Fibroblast of the aortic adventitia (primary cell): Measurements from ENCODE around the gene PEAK3. TPM values are rescaled to one million over a fixed set of nuclear protein-coding genes. Genes with fewer than 3 reads are reported as not detected.

Experiments used
- DNase-seq: peaks from one replicate; pipeline ENCODE4 v3.0.0-alpha.2; 2010; ENCODE audit warnings: low read depth
- H3K4me3 ChIP-seq: 2 replicates; pipeline ENCODE4 v1.5.1; 2011; ENCODE audit warnings: low read depth, mild to moderate bottlenecking, control low read depth, low read length, moderate library complexity
- total RNA-seq: library from RNA; depleted of rRNA; stranded (reverse); fragments of >200 nt; gene quantifications from 2 replicates; pipeline ENCODE4 v1.2.3, GENCODE V29; 2012; ENCODE audit warnings: low replicate concordance
- TF ChIP-seq, protein P1 (sequence below): IDR thresholded peaks from 2 replicates; pipeline ENCODE4 v1.5.1; 2011; ENCODE audit warnings: mild to moderate bottlenecking, low read length, control low read depth, inconsistent platforms; ENCODE audit not compliant: insufficient read depth

Gene PEAK3
- total RNA-seq, 1 donor: not detected

DNA sequence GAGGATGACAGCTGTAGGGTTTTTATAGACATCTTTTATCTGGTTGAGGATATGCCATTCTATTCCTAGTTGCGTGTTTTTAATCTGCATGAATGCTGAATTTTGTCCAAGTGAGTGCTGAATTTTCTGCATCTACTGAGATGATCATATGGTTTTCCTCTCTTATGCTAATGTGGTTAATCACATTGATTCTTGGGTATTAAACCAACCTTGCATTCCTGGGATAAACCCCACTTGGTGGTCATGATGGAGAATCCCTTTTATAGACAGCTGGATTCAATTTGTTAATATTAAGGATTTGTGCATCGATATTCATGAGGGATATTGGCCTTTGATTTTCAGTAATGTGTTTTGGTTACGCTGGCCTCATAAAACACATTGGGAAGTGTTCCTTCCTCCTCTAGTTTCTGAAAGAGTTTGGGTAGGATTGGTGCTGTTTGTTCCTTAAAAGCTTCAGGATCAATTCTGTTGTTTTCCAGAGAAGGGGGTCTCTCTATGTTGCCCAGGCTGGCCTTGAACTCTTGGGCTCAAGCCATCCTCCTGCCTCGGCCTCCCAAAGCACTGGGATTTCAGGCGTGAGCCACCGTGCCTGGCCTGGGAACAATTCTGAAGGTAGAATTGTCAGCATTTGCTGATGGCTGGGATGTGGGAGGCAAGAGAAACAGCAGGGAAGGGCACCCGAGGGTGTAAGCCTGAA, 33.3 kb upstream of the PEAK3 start:
- H3K4me3 ChIP-seq: no peak overlapping the region
- TF ChIP-seq, protein P1, sequence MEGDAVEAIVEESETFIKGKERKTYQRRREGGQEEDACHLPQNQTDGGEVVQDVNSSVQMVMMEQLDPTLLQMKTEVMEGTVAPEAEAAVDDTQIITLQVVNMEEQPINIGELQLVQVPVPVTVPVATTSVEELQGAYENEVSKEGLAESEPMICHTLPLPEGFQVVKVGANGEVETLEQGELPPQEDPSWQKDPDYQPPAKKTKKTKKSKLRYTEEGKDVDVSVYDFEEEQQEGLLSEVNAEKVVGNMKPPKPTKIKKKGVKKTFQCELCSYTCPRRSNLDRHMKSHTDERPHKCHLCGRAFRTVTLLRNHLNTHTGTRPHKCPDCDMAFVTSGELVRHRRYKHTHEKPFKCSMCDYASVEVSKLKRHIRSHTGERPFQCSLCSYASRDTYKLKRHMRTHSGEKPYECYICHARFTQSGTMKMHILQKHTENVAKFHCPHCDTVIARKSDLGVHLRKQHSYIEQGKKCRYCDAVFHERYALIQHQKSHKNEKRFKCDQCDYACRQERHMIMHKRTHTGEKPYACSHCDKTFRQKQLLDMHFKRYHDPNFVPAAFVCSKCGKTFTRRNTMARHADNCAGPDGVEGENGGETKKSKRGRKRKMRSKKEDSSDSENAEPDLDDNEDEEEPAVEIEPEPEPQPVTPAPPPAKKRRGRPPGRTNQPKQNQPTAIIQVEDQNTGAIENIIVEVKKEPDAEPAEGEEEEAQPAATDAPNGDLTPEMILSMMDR: no peak
- DNase-seq: no peak

DNA sequence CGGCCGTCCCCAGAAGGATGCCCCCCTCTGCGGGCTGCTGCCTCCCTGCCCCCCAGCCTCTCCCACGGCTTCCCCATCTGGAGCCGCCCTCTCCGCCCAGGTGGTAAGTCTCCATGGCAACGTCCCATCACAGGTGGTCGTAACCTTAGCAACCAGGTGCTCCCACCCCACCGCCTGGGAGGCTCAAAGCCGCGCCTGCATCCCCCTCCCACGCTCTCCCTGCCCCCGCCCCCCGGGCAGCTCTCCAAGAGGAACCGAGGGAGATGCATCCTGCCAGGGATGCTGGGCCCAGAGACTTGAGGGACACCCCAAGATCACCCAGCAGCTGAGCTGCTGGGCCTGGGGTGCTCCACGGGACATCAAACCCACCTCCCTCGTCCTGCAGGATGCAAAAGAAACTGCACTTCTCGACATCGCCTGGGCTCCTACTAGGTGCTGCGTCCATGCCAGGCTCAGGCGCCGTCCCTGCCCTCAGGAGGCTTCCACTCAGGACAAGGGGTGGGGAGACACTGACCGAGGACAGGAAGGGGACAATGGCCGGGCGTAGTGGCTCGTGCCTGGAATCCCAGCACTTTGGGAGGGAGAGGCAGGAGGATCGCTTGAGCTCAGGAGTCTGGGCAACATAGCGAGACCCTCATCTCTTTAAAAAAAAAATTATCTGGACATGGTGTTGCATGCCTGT, 31.0 kb upstream of the PEAK3 start:
- no peak for DNase-seq
- TF ChIP-seq, protein P1: no peak
- H3K4me3 ChIP-seq: no peak overlapping the region

DNA sequence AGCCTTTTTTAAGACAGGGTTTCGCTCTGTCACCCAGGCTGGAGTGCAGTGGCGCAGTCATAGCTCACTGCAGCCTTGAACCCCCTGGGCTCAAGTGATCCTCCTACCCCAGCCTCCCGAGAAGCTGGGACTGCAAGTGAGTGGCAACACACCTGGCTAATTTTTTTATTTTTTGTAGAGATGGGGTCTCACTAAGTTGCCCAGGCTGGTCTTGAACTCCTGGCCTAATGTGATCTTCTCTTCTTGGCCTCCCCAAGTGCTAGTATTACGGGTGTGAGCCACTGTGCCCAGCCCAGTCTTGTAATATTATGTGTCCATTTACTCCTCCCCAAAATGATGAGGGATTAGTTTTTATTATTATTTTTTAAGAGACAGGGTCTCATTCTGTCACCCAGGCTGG, 29.1 kb upstream of the PEAK3 start:
- TF ChIP-seq, protein P1: no peak
- DNase-seq: no peak
- H3K4me3 ChIP-seq: no peak overlapping the region

DNA sequence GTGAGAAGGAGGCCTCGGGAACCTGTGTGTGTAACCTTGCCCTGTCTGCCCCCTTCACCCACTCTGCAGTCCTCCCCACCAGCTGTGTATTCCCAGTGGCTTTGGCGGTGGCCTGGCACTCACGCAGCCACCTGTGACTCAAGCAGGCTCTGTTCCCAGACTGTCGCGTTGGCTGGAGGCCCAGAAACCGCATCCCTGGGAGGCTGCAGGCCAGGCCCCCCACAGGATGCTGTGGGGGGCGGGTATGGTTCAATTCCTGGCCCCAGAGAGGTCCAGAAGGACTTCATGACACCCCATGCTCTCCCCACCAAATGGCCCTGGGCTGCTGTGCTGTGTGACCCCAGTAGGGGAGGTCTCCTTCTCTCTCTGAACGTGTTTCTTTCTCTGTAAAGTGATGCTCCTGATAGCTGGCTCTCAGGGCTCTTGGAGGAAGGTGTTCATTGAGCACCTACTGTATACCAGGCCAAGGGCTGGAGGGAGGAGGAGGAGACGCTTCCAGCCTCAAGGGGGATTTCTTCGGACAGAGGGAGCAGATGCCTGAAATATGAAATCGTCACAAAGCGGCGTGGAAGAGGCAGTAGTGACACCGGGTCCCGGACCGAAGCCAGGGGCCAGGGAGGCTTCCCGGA, 27.9 kb upstream of the PEAK3 start:
- peak; percentile 23 for DNase-seq
- no peak overlapping the region for H3K4me3 ChIP-seq
- TF ChIP-seq, protein P1: no peak

DNA sequence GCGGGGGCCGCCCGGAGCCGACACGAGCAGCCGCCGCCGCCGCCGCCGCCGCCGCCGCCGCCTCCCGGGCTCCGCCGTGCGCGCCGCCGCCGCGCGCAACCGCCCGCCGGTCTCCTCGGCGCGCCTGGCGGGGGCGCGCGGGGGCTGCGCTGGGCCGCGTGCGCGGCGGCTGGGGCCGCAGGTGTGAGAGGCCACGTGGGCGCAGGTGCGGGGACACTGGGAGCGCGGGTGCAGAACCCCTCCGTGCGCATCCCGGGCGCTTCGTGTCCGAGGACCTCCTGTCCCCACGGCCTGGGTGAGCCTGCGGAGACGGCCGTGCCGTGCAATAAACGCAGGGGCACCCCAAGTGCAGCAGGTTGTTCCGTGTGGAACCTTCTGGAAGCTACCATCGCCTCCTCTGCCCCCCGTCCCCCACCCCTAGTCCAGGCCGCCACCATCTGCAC, 26.2 kb upstream of the PEAK3 start, which contains the start of gene LINGO3:
LINGO3 (minus strand) TSS at position 41 of the 443 bp plus-strand sequence. CDS start 16,378 bp downstream, outside the sequence.
- H3K4me3 ChIP-seq: peak within 1 kb of the TSS; percentile 44
- TF ChIP-seq, protein P1: no peak
- no peak for DNase-seq

DNA sequence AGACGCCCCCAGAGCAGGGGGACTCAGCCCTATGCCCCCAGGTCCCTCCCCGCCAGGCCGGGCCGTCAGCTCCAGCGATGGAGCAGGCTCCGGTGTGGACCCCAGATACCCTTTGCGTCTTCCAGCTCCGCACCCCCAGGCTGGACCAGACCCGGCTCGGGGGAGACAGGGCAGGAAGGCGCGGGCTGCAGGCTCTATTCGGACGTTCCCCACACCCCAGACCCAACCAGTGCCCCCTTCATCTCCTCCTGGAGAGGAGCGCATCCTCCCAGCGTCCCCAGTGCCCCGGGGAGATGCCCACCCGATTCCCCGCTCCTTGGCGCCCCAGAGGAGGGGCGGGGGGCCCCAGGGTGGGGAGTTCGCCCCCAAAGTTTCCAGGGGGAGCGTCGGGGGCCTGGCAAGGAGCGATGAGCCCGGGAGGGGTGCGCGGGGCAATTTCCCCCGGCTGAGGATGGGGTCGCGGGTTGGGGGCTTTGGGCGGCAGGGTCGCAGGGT, 25.6 kb upstream of the PEAK3 start:
- TF ChIP-seq, protein P1: no peak
- DNase-seq: no peak
- H3K4me3 ChIP-seq: no peak overlapping the region
